Mucosa of descending colon (tissue), 3 donors: Measurements from ENCODE around the gene ALPL. TPM values are rescaled to one million over a fixed set of nuclear protein-coding genes. Genes with fewer than 3 reads are reported as not detected.

ENCODE experiments used
- ATAC-seq: fragments of 200-7000 bp; cut with Tn5 transposase; one replicate; pipeline ENCODE4 v1.9.1; 2020; ENCODE audit warnings: mild to moderate bottlenecking, moderate library complexity
- DNase-seq, 3 donors: peaks; one replicate each; pipeline ENCODE4 v3.0.0-alpha.2; 2020
- H3K36me3 ChIP-seq: fragments of 200-600 bp; one replicate; pipeline ENCODE4 v1.8.0; 2021; ENCODE audit warnings: low read depth, mild to moderate bottlenecking
- H3K4me1 ChIP-seq: fragments of 200-600 bp; one replicate; pipeline ENCODE4 v1.8.0; 2021; ENCODE audit warnings: low read depth, mild to moderate bottlenecking
- H3K4me3 ChIP-seq: fragments of 200-600 bp; one replicate; pipeline ENCODE4 v1.8.0; 2021; ENCODE audit warnings: mild to moderate bottlenecking
- H3K9me3 ChIP-seq: fragments of 200-600 bp; one replicate; pipeline ENCODE4 v1.8.0; 2021; ENCODE audit warnings: mild to moderate bottlenecking
- intact Hi-C, 2 donors: fragments of 100-400 bp; cut with DNase I in 1 of 2; cut with micrococcal nuclease in 1 of 2; formaldehyde crosslinking; loops; one replicate each; pipeline versions ENCODE4 v1.11.0 to v1.11.1; 2022; cut with DNase I, micrococcal nuclease
- total RNA-seq, 3 donors: library from RNA; stranded (reverse); fragmentation: NEBNext Ultra II Directional in 2 of 3; extraction: Animal tissue kit (Norgen Biotek cat#: 25700) in 2 of 3; gene quantifications; one replicate each; pipeline versions ENCODE4 v1.2.1 to v1.2.4, GENCODE V29; 2021 to 2023
- TF ChIP-seq, protein P1 (sequence below): fragments of 200-600 bp; IDR thresholded peaks from one replicate; pipeline ENCODE4 v1.8.0; 2022; ENCODE audit warnings: antibody characterized with exemption, mild to moderate bottlenecking
- donor health status: DM: no; HTN: no; CAD: no; lungs with moderate emphysema.
- donor health status: DM: no; HTN: no; CAD: no.
- donor health status: DM: no; HTN: yes; CAD: no.

Gene ALPL
- total RNA-seq, 3 donors from 2014 or later, result 0.82 to 2.7 (median 0.90) TPM

DNA sequence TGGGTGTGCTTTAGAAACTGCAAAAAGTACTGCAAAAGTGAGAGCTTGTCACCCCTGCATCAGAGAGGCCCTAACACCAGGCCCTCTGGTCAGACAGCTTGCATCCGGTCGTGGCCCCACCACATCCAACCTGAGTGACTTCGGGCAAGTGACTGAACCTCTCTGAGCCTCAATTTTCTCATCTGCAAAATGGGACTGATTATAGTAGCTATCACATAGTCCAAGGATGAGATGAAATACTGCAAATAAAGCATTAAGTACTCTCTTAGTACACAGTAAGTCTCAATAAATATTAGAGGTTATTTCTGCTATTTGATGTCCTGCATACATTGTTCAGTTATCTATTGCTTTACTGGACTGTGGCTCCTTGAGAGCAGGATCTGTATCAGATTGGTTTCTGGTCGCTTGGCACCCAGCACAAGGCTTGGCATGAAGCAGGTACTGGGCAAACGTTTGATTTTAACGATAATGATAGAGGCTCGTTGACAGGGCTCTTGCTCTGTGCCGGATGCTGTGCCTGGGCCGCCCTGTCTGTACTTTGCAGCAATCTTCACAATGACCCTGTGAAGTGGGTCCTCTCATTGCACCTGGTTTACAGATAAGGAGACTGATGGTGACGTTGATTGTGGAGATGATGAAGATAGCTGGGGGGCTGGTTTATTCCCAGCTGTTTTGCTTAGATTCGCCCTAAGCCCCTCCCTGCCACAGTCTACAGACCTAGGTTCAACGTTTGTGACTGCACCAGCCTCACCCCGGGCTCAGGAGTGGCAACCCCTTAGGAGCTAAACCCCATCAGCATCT, 116.4 kb downstream of the ALPL start:
- TF ChIP-seq, protein P1, sequence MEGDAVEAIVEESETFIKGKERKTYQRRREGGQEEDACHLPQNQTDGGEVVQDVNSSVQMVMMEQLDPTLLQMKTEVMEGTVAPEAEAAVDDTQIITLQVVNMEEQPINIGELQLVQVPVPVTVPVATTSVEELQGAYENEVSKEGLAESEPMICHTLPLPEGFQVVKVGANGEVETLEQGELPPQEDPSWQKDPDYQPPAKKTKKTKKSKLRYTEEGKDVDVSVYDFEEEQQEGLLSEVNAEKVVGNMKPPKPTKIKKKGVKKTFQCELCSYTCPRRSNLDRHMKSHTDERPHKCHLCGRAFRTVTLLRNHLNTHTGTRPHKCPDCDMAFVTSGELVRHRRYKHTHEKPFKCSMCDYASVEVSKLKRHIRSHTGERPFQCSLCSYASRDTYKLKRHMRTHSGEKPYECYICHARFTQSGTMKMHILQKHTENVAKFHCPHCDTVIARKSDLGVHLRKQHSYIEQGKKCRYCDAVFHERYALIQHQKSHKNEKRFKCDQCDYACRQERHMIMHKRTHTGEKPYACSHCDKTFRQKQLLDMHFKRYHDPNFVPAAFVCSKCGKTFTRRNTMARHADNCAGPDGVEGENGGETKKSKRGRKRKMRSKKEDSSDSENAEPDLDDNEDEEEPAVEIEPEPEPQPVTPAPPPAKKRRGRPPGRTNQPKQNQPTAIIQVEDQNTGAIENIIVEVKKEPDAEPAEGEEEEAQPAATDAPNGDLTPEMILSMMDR, result no peak
- Histone ChIP-seq H3K36me3 (no peaks in the 10 kb centered on the region), H3K9me3 (no peaks in the 10 kb centered on the region), H3K4me1 (peaks cover 16% of the 10 kb centered on the region), H3K4me3 (no peak overlapping the region)
- ATAC-seq, result no peak
- intact Hi-C loops, result no loop called here
- DNase-seq, result no peak

DNA sequence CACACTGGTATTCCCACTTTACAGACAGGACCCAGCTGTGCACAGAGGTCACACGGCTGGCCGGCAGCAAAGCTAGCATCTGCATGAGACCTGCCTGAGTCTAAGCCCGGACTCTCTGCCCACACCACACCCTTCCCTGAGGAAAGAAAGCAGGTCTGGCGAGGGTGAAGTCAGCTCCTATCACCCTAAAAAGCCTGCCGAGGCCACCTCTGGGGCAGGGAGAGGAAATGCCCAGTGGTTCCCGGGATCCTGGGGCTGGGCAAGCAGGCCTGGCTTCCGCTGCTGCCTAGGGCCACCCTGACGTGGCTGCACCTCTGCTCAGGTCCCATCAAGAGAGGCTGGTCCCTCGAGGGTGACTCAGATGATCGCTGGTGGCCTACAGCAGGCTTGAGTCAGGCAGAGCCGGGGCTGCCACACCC, 117.7 kb downstream of the ALPL start:
- ATAC-seq (no peak), DNase-seq (no peak)
- no peaks in the 10 kb centered on the region for H3K9me3 ChIP-seq
- no peak overlapping the region for H3K4me3 ChIP-seq
- H3K4me1 ChIP-seq, result peaks cover 13% of the 10 kb centered on the region
- intact Hi-C loops, result no loop called here
- H3K36me3 ChIP-seq, result no peaks in the 10 kb centered on the region
- TF ChIP-seq, protein P1, result no peak

Other genes starting within 250 kb of the ALPL start
- 100 to 1,000 TPM; 103 to 161 (median 149) TPM for gene ECE1, start 219.0 kb upstream of the ALPL start, total RNA-seq
- gene NBPF3, start 69.3 kb upstream of the ALPL start, total RNA-seq, result 1 to 10 TPM; 3.4 to 7.9 (median 6.4) TPM
- 10 to 100 TPM; 15.7 to 59.6 (median 43.0) TPM for gene RAP1GAP, start 159.9 kb downstream of the ALPL start, total RNA-seq